Omental fat pad (tissue), 4 donors: Measurements from ENCODE around the gene PIK3CB. TPM values are rescaled to one million over a fixed set of nuclear protein-coding genes. Genes with fewer than 3 reads are reported as not detected.
"Not testable (repeated sequence)": the region's sequence is repeated elsewhere in the genome, so short reads cannot be mapped to it uniquely, and the experiment has no call there.

Experiments
- ATAC-seq: fragments of 150-250 bp; one replicate; pipeline ENCODE4 v1.9.1; 2016; ENCODE audit warnings: mild to moderate bottlenecking, moderate library complexity; ENCODE audit not compliant: low FRiP score
- DNase-seq: peaks from one replicate; pipeline ENCODE4 v3.0.0-alpha.2; 2019; ENCODE audit warnings: low spot score
- total RNA-seq, 4 donors: library from RNA; depleted of rRNA; stranded (reverse); fragments of >200 nt; gene quantifications; one replicate each; pipeline ENCODE4 v1.1.0, GENCODE V29; 2016
- TF ChIP-seq, protein P1 (sequence below), 3 donors: fragments of 450-650 bp; IDR thresholded peaks; one replicate each; pipeline ENCODE4 v1.5.1; 2016 to 2017; ENCODE audit warnings: antibody characterized with exemption in 3 of 3, mild to moderate bottlenecking in 3 of 3, moderate library complexity in 2 of 3

Gene PIK3CB
- total RNA-seq, 4 donors from 2014 or later = 20.6 to 42.8 (median 22.4) TPM

DNA sequence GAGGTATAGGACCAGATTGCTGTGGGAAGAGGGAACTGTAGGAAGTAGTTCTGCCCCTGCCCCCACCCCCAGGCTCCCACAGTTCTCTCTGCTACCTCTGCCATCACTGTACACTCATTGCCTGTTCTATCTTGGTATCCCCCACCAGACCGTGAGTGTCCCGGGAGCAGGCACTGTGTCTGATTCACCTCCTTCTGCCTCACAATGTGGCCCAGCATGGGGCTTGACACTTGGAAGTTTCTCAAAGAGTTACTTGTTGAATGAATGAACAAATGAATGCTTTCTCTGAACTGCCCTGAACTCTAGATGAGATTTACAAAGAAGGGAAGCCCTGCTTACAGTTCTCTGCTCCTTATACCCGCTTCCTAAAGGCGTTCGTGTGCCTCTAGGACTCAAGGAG is 27.1 kb upstream of the PIK3CB start:
- no peak for ATAC-seq

DNA sequence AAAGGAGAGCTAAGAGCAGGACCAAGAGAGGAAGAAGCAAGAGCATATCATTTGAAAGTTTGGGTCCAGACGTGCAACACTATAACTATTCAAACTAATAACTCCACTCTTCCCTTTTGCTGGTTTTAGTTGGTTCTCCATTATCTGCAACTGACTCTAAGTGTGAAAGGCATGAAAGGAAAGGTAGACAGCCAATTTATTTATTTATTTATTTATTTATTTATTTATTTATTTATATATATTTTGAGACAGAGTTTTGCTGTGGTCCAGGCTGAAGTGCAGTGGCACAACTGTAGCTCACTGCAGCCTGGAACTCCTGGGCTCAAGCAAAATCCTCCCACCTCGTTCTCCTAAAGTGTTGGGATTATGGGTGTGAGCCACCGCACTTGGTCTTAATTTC is 22.1 kb upstream of the PIK3CB start:
- no peak for ATAC-seq
- no peak for DNase-seq
- TF ChIP-seq, protein P1, sequence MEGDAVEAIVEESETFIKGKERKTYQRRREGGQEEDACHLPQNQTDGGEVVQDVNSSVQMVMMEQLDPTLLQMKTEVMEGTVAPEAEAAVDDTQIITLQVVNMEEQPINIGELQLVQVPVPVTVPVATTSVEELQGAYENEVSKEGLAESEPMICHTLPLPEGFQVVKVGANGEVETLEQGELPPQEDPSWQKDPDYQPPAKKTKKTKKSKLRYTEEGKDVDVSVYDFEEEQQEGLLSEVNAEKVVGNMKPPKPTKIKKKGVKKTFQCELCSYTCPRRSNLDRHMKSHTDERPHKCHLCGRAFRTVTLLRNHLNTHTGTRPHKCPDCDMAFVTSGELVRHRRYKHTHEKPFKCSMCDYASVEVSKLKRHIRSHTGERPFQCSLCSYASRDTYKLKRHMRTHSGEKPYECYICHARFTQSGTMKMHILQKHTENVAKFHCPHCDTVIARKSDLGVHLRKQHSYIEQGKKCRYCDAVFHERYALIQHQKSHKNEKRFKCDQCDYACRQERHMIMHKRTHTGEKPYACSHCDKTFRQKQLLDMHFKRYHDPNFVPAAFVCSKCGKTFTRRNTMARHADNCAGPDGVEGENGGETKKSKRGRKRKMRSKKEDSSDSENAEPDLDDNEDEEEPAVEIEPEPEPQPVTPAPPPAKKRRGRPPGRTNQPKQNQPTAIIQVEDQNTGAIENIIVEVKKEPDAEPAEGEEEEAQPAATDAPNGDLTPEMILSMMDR (IDR thresholded peaks at IDR 0.05) = no peak

More for the DNA sequence above, 27.1 kb upstream of the PIK3CB start:
- no peak for DNase-seq
- TF ChIP-seq, protein P1 (IDR thresholded peaks at IDR 0.05) = no peak

DNA sequence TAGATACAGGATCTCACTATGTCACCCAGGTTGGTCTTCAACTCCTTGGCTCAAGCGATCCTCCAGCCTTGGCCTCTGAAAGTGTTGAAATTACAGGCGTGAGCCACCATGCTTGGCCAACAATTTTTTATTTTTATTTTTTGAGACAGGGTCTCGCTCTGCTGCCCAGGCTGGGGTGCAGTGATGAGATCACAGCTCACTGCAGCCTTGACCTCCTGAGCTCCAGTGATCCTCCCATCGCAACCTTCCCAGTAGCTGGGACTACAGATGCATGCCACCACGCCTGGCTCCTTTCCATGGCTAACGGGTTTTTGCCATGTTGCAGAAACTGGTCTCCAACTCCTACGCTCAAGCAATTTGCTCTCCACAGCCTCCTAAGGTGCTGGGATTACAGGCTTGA is 20.2 kb upstream of the PIK3CB start:
- TF ChIP-seq, protein P1 (IDR thresholded peaks at IDR 0.05) = no peak
- DNase-seq (no peak), ATAC-seq (no peak)

DNA sequence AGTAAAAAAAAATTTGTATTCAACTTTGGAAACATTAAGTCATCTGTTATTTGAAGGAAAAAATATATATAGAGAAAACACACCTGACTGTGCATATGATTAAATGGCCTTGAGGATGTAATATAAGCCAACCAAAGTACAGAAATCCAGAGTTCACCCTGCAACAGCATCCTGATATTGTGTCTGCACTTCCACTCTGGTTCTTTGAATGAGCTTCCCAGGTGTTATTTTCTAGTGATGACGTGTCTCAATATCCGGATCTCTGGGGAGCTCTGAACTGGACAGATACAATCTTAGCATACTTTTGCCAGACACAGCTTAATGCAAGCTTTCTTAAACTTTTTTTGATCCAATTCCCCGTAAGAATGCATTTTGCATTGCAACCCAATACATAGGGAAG is 19.5 kb upstream of the PIK3CB start:
- DNase-seq (no peak), ATAC-seq (no peak)
- TF ChIP-seq, protein P1 (IDR thresholded peaks at IDR 0.05) = no peak

DNA sequence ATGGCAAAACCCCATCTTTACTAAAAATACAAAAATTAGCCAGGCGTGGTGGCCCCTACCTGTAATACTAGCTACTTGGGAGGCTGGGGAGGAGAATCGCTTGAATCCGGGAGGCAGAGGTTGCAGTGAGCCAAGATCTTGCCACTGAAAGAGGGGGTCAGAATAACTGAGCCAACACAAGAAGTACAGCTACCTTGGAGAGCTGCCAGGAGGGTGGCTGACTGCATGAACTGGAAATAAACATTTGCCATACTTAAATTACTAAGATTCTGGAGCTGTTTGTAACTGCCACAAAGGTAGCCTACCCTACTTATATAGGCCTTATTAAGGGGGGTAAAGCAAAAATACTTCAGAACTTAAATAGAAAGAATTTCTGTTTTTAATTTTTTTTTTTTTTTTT is 15.4 kb upstream of the PIK3CB start:
- DNase-seq (no peak), ATAC-seq (no peak)
- TF ChIP-seq, protein P1 (IDR thresholded peaks at IDR 0.05) = no peak

DNA sequence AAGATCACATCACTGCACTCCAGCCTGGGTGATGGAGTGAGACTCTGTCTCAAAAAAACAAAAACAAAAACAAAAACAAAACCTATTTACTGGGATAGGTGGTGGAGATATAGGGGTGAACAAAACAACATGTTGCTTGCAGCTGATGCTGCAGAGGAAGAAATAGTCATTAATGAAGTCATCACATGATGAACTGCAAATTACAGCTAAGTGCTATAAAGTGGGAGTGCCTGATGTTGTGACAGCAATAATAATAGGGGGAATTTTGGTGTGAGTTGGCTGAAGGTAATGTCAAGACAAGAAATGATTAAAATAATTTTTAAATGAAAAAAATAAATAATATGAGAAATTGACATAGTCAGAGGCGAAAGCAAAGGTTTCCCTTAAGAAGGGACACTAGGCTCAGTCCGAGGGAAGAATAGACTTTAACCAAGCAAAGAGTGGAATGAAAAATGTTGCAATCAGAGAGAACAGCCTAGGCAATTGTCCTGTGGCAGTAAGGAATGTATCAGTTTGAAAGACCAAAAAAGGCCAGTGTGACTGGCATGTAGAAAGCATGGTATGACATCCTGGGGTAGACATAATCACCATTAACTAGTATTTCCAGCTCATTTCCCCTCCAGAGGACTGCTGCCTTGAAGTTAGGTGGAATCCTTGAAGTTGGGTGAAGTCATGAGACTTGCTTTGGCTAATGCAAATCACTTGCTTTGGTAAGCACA is 14.7 kb upstream of the PIK3CB start:
- no peak for ATAC-seq
- no peak for DNase-seq
- TF ChIP-seq, protein P1 (IDR thresholded peaks at IDR 0.05) = no peak

DNA sequence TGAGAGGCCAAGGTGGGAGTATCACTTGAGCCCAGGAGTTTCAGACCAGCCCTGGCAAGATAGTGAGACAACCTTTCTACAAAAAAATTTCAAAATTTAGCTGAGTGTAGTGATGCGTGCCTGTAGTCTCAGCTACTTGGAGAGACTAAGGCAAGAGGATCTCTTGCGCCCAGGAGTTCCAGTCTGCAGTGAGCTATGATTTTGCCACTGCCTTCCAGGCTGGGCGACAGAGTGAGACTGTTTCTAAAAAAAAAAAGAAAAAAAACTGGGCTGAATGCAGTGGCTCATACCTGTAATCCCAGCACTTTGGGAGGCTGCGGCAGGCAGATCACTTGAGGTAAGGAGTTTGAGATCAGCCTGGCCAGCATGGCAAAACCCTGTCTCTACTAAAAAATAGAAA is 14.0 kb upstream of the PIK3CB start:
- TF ChIP-seq, protein P1 (IDR thresholded peaks at IDR 0.05) = no peak
- no peak for ATAC-seq
- DNase-seq = no peak

DNA sequence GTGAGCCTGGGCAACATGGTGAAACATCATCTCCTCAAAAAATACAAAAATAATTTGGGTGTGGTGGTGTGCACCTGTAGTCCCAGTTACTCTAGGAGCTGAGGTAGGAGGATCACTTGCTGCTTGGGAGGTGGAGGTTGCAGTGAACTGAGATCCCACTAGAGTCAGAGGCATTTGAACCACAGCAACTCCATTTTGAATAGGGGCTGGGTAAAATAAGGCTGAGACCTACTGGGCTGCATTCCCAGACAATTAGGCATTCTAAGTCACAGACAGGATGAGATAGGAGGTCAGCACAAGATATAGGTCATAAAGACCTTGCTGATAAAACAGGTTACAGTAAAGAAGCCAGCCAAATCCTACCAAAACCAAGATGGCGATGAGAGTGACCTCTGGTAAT is 12.1 kb upstream of the PIK3CB start:
- DNase-seq, ATAC-seq: not testable (repeated sequence)
